Embryonic facial prominence (tissue), 1 donor: ENCODE data around the gene HSDL1.

Source experiments
- DNase-seq: peaks from one replicate; pipeline ENCODE4 v3.0.0-alpha.2; 2016; ENCODE audit errors: extremely low spot score

Gene HSDL1

DNA sequence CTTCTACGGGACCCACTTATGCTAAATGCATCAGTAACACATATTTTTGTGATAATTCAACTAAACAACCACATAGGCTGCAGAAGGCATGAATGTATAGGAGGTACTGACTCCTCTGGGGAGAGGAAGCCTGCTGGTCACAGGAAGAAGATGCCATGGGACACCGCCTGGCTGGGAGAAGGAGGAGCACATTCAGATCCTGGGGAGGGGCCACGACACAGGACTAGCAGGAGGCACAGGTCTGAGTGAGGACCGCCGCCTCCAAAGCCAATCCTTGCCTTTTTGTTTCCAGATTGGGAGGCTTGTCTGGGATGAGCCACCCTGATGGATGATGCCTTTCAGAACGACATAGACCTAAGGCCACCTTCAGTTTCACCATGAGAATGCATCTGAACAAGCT lies 62.9 kb downstream of the HSDL1 start:
- no peak for DNase-seq

DNA sequence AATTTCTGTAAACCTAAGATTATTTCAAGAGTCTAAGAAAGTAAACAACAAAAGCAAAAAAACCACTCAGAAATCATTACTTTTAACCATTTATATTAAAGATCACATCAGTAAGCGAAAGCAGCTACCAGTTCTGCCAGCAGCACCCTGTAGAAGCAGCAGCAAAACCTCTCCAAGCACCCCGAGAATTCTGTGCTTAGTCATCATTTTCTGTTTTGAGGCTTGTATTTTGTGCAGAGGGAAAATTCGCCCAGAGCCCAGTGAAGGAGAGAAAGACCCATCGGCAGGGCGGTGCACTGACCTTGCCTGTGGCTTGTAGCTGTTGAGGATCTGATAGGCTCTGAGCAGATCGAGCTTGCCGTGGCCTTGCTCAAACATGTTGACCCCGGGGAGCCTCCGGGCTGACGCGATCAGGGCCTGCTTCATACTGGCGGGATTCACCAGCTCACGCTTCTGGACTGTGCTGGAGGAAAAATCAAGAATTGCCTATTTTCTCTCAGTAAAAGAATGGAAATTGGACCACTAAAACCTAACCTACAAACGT lies 63.5 kb downstream of the HSDL1 start:
- no peak for DNase-seq

DNA sequence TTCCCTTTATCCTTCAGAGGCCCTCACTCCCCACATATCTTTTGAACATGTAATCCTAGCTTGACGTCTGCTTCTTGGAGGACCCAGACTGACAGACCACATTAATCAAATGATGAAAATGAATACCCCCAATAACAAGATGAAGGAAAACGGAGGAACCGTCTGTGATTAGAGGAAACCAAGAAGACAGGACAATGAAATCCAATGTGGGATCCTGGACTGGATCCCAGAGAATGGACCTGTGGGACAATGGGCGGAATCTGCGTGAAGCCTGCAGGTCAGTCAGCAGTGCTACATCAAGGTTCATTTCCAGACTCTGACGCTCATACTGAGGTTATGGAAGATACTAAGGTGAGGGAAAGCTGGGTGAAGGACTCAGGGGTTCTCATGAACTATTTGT lies 64.2 kb downstream of the HSDL1 start:
- no peak for DNase-seq

DNA sequence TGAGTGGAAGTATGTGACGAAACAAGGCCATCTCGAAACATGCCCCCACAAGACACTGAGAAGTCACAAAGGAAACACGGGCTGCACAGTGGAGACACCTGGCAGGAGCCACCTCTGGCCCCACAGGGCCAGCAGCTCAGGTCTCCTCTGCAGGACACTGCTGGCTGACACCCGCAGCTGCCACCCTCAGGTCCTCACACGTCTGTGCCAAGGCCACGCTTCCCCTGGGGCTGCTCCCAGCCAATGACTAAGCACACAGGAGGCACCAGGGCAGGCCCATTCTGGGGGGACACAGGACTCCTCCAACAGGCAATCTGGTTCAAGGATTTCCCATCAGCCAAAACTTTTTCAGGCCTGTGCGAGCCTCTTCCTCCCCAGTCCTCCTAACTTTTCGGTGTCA lies 64.6 kb downstream of the HSDL1 start:
- no peak for DNase-seq

DNA sequence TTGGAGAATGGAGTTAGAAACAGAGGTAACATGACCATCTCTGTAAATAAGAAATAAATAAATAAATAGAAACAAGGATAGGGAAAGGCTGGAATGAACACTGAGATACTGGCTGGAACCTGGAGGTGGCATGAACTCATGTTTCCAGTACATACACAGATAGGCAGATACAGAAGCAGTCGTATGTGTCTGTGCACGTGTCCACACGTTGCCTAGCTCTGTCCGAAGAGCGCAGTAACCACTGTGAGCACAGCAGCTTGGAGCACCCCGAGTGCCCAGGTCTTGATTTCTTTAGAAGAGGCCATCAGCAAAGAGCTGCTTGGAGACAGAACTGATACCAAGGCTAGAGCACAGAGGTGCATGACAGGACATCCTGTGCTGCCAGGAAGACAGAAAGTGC lies 65.3 kb downstream of the HSDL1 start:
- no peak for DNase-seq

DNA sequence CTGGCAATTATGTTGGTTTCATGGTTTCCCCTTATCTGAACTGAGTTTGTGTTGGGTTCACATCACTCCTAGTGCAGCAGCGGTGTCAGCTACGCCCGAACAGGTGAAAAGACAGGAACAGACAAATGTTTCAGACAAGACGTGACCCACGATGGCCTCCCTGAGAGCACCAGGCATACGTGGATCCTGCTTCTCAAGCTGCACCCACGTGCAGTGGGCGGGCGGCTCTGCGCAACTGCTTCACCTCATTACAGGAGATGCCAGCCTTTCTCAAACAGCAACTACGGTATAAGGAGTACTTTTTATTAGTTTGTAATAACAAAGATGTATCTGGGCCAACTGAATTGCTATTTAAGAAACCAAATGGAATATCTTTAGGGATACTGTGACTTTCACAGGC lies 69.6 kb downstream of the HSDL1 start:
- DNase-seq = no peak

DNA sequence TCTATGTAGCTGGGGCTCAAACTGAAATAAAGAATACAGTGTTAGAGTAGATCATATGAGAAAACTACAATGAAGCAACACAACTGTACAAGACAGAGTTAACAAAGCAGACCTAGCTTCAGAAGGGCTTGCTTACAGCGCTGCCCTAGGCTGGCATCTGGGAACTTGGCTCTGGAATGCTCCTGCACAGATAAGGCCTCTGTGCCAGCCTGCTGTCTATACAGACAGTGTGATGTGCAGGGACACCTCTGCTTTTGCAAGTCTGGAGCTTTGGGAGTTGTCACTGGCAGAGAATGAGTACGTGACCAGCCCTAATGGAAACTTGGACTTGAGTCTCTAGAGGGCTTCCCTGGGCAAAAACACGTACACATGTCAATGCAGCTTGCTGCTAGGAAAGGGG lies 70.3 kb downstream of the HSDL1 start:
- DNase-seq = no peak
